ENCODE data around the gene CHN1.

DNA sequence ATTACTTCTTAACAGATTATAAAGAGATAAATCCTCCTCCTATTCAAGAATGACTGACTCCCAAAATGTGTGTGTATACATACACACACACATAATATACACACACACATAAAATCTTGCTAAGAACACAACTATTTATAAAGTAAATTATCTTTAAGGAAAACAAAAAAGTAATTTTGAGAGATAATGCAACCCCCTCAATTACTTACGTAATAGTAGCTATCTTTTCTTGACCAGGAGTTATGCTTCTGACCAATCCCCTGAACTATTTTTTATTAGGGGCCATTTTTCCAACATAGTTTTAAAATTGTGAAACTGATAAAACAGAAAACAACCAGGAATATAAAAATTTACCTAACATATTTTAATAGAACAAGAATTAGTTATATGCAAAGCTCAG, 127.9 kb downstream of the CHN1 start:
- TF ChIP-seq CTCF (conservative IDR thresholded peaks at IDR 0.05 in 1 of 2, IDR thresholded peaks at IDR 0.05 in 1 of 2; ENCODE audit: extremely low read depth in 1 of 2, insufficient read depth in 1 of 2, low read depth in 1 of 2, low read length in 2 of 2): no peak
- no peak for TF ChIP-seq EZH2 (IDR thresholded peaks at IDR 0.05; ENCODE audit: borderline replicate concordance, low read length)

Measured in mammary epithelial cell (primary cell).